GM10266 (cell line): ENCODE measurements around the gene IFI16.
"Not testable (repeated sequence)": the region's sequence is repeated elsewhere in the genome, so short reads cannot be mapped to it uniquely, and the experiment has no call there.

Source experiments
- DNase-seq: peaks from one replicate; pipeline ENCODE4 v3.0.0; 2012; ENCODE audit errors: extremely low spot score
- TF ChIP-seq, protein P1 (sequence below): IDR thresholded peaks from 2 replicates; pipeline ENCODE4 v1.5.1; 2012; ENCODE audit warnings: mild to moderate bottlenecking, low read depth; ENCODE audit not compliant: control insufficient read depth, insufficient read depth; ENCODE audit errors: missing control alignments

The IFI16 gene

DNA sequence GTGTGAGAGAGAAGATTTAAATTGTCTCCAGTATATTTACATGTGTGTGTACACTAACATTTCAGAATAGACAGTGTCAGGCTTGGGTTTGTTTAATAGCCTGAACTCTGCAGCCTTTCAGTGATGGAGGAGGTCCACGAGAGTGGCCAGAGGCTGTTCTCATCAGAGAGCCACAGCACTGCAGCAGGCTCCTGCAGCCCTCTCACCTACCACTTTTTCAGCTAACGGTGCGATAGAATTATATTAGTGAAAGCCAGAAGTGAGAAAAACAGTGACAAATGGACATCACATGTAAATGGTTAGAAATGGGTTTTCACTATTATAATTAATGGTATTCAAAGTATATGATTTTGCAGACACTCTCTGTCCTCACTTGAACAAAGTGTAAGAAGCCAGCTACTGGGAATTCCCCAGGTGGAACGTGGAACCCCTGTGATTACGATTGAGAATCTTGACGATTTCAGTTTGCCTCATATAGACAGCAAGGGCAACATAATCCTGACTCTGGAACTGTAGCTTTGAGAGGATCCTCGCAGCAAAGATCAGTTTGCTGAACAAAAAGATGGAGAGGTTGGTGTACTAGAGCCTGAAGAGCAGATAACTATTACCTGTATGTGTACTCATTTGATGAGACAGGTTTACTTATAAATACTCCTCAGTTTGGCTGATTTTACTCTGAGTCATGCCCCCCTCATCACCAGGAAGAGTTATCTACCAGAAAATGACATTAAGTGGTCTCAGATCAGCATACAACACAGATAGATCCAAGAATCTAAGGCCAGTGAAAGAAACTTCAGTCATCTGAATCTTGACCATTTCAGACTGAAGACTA lies 31.4 kb downstream of the IFI16 start:
- TF ChIP-seq, protein P1, sequence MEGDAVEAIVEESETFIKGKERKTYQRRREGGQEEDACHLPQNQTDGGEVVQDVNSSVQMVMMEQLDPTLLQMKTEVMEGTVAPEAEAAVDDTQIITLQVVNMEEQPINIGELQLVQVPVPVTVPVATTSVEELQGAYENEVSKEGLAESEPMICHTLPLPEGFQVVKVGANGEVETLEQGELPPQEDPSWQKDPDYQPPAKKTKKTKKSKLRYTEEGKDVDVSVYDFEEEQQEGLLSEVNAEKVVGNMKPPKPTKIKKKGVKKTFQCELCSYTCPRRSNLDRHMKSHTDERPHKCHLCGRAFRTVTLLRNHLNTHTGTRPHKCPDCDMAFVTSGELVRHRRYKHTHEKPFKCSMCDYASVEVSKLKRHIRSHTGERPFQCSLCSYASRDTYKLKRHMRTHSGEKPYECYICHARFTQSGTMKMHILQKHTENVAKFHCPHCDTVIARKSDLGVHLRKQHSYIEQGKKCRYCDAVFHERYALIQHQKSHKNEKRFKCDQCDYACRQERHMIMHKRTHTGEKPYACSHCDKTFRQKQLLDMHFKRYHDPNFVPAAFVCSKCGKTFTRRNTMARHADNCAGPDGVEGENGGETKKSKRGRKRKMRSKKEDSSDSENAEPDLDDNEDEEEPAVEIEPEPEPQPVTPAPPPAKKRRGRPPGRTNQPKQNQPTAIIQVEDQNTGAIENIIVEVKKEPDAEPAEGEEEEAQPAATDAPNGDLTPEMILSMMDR: no peak
- DNase-seq: peak; percentile 12

DNA sequence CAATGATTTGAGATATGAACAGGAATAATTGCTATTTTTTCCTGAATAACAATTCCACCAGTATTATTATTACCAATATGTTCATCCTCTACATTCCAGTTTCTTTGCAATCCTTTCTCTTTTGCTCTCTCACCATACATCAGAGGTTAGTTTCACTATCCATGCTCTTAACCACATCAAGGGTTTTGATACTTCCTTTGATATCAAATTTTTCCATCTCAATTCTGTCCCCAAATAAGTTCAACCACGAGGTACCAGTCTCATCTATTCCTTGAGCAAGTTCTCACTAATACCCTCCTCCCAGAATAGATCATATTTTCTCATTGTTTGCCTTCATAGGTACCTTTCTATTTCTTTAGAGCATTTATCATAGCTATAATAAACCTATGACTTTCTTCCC lies 36.8 kb downstream of the IFI16 start:
- not testable (repeated sequence) for DNase-seq

DNA sequence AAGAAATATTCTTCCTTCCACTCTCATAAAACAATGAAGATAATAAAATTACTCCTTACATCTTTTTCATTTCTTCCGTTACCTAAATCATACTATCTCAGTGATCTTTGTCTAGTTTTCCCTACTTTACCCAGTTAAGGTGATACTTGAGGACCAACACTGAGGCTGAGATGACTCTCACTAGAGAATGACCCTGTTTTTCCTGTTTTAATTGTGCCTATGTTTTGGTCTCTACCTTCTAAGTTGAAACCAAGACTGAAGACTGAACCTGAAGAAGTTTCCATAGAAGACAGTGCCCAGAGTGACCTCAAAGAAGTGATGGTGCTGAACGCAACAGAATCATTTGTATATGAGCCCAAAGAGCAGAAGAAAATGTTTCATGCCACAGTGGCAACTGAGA lies 41.7 kb downstream of the IFI16 start:
- TF ChIP-seq, protein P1: no peak
- DNase-seq: no peak

DNA sequence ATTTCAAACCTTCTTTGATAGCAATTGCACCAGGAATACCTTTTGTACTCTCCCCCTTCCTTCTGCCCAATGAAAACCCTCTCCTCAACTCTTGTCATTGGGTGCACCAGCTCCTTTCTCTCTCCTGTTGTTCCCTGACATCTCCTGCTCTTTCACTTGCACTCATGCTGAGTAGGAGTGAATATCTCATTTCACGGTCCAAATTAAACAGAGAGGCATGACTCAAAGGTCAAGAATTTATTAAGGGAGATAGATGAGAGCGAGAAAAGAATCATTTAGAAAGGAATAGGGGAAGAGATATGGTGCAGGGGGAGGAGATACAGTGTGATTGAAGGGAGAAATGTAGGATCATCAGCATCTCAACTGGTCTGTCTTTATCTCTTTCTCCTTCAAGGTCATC lies 44.7 kb downstream of the IFI16 start:
- no peak for DNase-seq
- TF ChIP-seq, protein P1: no peak

DNA sequence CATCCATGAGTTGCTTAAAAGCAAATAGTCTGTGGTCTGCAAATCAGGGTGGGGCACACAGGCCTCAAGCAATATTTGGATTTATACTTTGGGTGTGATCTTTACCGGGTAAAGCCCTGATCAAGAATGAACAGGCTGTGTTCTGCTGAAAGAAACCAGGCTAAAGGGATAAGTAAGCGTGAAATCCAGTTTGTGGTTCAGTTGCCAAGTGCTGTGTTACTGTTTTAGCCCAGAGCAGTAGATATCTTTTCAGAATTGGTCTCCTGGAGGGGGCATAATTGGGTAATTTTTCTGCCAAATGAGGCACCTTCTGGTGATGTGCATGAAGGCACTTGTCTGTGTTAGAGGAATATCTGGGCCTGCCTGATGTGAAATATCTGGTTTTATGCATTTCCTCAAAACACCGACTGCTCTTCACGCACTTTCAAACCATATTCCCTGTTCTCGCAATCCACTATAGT lies 45.5 kb downstream of the IFI16 start:
- DNase-seq: no peak
- TF ChIP-seq, protein P1: no peak

DNA sequence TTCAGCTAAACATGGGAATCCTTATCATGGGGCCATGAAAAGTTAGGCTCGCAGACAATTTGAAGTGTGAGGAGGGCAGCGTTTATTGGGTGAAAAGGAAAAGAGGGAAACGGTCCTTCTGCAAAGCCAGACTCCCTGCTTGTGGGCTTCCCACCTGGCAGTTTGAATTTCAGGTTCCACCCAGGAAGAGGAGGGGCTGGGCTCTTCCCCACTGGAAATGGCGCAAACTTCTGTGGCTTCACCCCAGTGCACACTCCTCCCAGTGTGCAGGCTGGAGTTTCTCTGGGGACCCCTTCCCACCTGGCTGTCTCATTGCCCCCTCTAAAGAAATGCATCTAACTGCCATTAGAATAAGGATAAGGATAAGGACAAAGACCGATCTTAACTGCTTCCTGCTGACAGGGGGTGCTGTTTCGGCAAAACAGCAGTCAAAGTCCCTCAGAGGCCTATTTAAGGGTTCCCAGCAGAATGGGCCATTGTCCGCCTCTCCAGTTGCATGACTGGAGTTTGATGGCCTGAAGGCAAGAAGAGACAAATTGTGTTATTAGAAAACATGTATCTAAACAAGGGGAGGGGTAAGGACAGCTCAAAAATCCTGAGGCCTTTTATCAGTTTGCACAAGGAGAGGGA lies 46.5 kb downstream of the IFI16 start:
- TF ChIP-seq, protein P1: no peak
- no peak for DNase-seq

DNA sequence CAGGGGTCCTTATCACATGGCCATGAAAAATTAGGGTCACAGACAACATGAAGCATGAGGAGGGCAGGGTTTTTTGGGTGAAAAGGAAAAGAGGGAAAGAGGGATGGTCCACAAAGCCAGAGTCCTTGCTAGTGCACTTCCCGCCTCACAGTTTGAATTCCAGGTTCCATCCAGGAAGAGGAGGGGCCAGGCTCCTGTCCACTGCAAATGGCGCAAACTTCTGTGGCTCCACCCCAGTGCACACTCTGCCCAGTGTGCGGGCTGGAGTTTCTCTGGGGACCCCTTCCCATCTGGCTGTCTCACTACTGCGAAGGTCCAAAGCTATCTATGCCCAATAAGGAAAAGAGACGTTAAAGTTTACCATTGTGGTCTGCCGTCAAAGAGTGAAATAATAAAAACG lies 49.0 kb downstream of the IFI16 start:
- TF ChIP-seq, protein P1: no peak
- DNase-seq: no peak
